Lower leg skin (tissue), 3 donors: Measurements from ENCODE around the gene BANP.
"Not testable (repeated sequence)": the region's sequence is repeated elsewhere in the genome, so short reads cannot be mapped to it uniquely, and the experiment has no call there.

ENCODE experiments used
- POLR2A ChIP-seq, 2 donors: fragments of 450-650 bp; IDR thresholded peaks; one replicate each; pipeline ENCODE4 v1.6.1; 2016 to 2017; ENCODE audit warnings: antibody characterized with exemption in 2 of 2, mild to moderate bottlenecking in 1 of 2, moderate library complexity in 1 of 2
- TF ChIP-seq, protein P1 (sequence below), 3 donors: fragments of 450-650 bp; IDR thresholded peaks; one replicate each; pipeline ENCODE4 v1.5.1; 2016; ENCODE audit warnings: antibody characterized with exemption in 3 of 3, mild to moderate bottlenecking in 3 of 3, moderate library complexity in 2 of 3

DNA sequence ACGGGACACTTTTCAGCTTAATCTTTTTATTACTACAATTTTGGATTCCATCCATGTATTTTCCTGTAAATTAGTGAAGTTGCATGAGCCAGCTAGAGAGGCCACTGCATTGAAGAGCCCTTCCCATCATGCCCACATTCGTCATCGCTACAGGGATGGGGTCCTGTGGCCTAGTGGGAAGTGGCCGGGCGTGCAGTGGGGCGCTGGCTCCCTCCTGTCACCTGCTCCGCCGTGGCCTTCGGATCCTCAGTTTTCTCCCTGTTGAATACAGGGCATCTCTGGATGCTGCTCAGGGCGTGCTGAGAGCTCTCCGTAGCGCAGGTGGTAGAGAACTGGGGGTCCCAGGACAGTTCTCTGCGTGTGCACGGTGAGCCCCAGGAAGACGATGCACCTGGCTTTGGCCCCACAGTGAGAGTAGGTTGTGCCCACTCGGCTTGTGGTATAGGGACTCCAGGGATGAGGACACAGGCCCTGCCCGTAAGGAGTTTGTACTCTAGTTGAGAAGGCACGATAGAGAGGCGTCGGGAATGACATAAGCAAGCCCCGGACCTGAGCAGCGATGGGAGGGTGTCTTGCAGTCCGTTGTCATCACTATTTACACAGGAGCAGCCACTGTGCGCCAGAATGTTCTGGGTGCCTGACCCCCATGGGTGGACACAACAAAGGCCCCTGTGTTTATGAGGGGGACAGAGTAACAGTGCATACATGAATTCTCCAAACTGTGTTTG lies 74.8 kb downstream of the BANP start:
- TF ChIP-seq, protein P1, sequence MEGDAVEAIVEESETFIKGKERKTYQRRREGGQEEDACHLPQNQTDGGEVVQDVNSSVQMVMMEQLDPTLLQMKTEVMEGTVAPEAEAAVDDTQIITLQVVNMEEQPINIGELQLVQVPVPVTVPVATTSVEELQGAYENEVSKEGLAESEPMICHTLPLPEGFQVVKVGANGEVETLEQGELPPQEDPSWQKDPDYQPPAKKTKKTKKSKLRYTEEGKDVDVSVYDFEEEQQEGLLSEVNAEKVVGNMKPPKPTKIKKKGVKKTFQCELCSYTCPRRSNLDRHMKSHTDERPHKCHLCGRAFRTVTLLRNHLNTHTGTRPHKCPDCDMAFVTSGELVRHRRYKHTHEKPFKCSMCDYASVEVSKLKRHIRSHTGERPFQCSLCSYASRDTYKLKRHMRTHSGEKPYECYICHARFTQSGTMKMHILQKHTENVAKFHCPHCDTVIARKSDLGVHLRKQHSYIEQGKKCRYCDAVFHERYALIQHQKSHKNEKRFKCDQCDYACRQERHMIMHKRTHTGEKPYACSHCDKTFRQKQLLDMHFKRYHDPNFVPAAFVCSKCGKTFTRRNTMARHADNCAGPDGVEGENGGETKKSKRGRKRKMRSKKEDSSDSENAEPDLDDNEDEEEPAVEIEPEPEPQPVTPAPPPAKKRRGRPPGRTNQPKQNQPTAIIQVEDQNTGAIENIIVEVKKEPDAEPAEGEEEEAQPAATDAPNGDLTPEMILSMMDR (IDR thresholded peaks at IDR 0.05), result not testable (repeated sequence)
- TF ChIP-seq POLR2A (IDR thresholded peaks at IDR 0.05), result not testable (repeated sequence)
